C4-2B (cell line): Measurements from ENCODE around the gene HOXB13.

Experiments
- H3K27ac ChIP-seq: fragments of 450-650 bp; 2 replicates; pipeline ENCODE4 v1.5.1; 2017
- ZFX ChIP-seq: fragments of 450-650 bp; IDR thresholded peaks from 2 replicates; pipeline ENCODE4 v1.6.1; 2017
- TF ChIP-seq, protein P1 (sequence below): fragments of 450-650 bp; conservative IDR thresholded peaks from 2 replicates; pipeline ENCODE4 v1.5.1; 2017; ENCODE audit warnings: mild to moderate bottlenecking

Gene HOXB13

DNA sequence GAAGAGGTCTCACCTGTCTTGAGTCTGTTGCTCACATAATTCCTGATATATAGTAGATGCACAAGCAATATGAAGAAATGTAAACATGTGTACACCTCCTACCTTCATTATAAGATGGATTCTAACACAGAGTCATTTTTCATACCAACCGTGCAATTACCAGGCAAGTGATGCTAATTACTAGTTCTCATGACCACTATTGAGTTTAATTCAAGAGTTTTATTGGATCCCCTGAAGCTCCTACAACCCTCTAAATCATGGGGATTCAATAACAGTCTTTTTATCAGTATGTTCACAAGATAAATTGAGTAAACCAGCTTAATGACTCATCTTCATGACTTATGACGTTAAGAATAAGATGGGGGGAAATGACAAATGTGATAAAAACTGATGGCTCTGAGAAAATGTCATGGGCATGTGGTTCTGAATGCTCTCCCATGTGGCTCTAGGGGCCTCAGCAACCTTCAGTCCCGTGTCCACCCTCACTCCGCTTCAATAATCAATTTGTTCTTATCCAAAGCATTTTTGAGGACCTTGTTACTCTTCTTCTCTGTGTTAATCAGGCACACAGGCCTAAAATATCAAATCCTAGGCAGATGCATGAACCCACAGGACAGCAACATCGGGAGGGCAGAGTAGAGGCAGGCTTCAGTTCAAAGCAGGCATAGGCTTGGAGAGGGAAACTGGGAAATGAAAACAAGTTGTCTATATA lies 49.0 kb downstream of the HOXB13 start:
- no peak for TF ChIP-seq ZFX
- TF ChIP-seq, protein P1, sequence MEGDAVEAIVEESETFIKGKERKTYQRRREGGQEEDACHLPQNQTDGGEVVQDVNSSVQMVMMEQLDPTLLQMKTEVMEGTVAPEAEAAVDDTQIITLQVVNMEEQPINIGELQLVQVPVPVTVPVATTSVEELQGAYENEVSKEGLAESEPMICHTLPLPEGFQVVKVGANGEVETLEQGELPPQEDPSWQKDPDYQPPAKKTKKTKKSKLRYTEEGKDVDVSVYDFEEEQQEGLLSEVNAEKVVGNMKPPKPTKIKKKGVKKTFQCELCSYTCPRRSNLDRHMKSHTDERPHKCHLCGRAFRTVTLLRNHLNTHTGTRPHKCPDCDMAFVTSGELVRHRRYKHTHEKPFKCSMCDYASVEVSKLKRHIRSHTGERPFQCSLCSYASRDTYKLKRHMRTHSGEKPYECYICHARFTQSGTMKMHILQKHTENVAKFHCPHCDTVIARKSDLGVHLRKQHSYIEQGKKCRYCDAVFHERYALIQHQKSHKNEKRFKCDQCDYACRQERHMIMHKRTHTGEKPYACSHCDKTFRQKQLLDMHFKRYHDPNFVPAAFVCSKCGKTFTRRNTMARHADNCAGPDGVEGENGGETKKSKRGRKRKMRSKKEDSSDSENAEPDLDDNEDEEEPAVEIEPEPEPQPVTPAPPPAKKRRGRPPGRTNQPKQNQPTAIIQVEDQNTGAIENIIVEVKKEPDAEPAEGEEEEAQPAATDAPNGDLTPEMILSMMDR: no peak
- H3K27ac ChIP-seq: no peak overlapping the region

DNA sequence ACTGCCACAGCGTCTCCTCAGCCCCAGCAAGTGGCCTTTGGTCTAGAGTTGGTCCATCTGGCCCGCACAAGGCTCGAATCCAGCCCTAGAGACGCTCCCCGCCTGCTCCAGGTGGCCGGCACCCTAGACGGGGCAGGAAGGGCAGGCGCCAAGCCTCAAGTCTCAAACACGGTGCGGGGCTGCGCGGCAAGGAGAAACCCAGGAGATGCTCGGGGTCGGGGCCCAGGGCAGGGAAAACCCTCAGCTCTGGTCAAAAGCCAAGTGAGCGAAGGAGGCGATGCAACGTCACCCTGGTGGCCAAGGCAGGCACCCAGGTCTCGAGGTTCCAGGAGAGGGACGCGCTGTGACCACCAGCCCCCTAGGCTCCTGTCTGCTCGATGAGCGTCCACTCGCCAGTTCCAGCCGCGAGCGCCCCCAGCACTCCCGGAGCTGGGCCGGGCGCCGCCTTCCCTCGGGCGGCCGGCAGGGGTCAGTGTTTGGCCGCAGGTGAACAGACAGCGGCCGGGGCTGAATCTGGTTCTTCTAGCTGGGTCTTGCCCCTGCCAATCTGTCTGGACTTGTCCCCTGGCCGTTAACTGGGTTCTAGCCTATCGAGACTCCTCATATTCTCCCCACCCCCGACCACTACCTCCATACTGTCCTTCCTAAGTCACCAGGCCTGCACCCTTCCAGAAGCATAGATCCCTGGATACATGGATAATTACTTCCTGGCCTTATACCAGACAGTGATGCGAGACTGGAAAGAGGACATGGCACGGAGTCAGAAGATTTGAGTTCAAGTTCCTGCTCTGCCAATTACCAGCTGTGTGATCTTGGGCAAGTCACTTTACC lies 50.2 kb downstream of the HOXB13 start:
- no peak for TF ChIP-seq ZFX
- TF ChIP-seq, protein P1: peak; percentile 99
- peak overlapping the region; percentile 2 for H3K27ac ChIP-seq

DNA sequence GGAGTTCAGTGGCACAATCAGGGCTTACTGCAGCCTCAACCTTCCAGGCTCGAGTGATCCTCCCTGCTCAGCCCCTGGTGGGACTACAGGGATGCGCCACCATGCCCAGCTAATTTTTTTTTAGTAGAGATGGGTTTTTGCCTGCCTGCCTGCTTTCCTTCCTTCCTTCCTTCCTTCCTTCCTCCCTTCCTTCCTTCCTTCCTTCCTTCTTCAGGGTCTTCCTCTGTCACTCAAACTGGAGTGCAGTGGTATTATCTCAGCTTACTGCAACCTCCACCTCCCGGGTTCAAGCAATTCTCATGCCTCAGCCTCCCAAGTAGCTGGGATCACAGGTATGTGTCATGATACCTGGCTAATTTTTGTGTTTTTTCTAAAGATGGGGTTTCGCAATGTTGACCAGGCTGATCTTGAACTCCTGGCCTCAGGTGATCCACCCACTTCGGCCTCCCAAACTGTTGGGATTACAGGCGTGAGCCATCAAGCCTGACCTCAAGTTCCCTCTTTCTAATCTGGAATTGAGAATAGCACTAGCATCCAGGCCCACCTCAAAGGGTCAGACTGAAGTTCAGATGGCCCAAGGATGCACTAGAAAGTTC lies 51.5 kb downstream of the HOXB13 start:
- H3K27ac ChIP-seq: no peak overlapping the region
- no peak for TF ChIP-seq ZFX
- TF ChIP-seq, protein P1: no peak
